HG02943 (cell line): ENCODE measurements around the gene CPT1A.
"Not testable (repeated sequence)": the region's sequence is repeated elsewhere in the genome, so short reads cannot be mapped to it uniquely, and the experiment has no call there.

Experiments used
- ATAC-seq: cut with Tn5 transposase; IDR thresholded peaks from one replicate; pipeline ENCODE4 v1.9.1; 2021; ENCODE audit warnings: mild to moderate bottlenecking, low read depth, moderate library complexity; ENCODE audit not compliant: unreplicated experiment

Gene CPT1A

DNA sequence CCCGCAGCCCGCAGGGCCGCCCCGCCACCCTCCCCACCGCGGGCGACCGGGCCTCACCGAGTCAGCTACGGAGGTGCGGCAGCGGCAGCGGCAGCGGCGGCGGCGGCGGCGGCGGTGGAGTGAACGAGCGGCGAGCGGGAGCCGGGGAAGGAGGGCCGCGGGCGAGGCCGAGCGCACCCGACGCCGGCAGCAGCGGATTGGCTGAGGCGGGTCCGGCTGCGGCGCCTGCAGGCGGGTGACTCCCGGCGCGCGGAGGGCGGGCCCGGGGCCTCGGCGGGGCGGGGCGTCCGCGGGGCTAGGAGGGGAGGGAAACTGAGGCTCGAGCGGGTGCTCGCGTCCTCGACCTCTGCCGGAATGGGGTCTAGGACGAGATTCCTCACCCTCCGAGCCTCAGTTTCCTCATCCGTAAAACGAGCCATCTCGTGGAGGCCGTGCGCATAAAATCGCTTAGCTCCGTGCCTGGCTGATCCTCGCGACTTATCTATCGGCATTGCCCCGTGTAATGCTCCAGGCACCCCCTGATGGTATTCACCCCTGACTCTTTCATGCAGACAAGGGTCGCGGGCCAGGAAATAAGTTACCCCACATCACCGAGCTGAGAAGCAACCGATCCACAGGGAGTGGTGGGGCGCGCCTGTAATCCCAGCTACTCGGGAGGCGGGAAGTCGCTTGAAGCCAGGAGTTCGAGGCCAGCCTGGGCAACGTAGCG lies at the start of gene CPT1A:
CPT1A (minus strand) TSS at position 199 of the 709 bp plus-strand sequence. CDS start 26,442 bp downstream, outside the sequence.
- no peak for ATAC-seq

DNA sequence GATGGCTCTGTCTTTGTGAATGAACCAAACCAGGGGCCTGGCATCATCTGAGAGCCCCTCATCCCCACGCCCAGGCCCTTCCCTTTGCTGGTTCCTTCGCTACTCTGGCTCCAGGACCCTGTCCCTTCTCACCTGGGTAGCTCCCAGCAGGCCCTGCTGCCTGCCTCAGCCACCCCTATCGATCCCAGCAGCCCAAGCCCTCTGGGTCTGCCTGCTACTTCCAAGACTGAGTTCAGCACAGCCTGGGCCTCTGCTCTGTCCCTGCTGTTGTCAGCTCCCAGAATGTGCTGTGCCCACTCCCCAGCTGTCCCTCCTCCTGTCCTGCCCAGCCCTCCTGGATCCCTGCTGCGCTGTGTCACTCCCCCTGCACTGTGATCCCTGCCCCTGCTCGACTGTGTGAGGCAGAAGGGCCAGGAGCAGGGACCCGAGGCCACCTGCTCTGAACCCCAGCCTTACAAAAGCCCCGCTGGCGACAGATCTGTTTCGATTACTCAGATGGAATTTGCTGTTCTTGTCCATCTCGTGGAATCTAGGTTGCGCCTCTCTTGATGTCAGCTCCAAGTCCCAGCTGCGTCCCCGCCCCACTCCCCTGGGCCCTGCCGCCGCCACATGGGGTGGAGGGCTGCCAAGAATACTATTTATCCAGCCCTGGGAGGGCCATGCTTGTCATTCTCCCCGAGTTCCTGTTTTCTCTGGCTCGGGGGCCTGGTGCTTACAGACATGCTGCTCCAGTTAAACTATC lies 48.9 kb upstream of the CPT1A start:
- no peak for ATAC-seq

DNA sequence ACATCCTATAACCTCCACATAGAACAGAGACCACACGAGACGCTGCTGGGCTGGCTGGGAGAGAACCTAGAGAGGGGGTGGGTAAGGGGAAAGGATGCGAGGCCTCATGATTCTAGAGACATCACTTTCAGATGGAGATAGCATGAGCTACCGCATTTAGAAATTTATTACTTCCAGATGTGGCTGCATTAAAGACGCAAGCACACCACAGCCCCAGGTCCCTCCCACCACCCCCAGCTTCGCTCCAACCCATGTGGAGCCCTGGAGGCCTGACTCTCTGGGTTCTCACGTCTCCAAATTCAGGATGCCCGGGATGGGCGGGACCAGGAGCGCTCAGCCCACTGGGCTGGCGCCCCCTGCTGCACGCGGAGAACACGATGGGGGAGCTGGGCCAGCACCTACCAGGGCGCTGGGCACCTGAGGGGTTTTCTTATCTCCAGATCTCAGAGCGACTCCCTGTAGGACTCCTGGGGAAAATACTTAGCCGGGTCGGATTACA lies 48.3 kb upstream of the CPT1A start:
- ATAC-seq: no peak

DNA sequence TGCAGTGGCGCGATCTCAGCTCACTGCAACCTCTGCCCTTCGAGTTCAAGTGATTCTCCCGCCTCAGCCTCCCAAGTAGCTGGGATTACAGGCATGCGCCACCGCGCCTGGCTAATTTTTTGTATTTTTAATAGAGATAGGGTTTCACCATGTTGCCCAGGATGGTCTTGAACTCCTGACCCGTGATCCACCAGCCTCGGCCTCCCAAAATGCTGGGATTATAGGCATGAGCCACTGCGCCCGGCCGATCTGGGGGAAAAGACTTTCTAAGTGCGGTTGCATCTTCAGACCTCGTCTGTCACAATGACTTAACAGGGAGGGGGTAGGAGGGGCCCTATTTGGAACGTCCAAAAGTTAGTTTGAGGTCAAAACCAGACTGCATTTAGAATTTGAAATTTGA lies 43.1 kb upstream of the CPT1A start:
- ATAC-seq: not testable (repeated sequence)

DNA sequence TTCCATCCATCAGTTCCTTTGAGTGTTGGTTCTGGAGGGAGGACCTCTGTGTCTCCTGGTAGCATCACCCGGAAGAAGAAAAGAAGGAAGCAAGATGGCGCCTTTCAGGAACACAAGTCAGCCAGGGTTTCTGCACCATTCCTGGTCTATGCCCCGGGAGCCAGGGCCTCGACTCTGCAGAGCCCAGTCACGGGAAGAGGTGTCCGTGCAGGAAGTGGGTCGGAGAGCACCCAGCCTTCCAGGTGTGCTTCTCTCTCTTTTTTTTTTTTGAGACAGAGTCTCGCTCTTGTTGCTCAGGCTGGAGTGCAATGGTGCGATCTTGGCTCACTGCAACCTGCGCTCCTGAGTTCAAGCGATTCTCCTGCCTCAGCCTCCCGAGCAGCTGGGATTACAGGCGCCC lies 40.7 kb upstream of the CPT1A start:
- no peak for ATAC-seq

DNA sequence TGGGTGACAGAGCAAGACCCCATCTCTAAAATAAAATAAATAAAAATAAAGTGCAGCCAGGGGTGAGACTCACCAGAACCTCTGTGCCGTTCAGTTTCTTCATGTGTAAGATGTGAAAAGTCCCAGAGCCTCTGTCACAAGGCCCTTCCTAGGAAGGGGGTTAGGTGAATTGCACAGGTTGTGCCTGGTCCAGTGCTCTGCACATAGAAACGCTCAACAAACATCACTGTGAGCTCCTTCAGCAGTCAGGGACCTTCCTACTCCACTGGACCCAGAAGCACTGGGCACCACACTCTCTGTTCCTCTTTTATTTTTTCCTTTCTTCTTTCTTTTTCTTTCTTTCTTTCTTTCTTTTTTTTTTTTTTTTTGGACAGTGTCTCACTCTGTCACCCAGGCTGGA lies 39.6 kb upstream of the CPT1A start:
- ATAC-seq: no peak

DNA sequence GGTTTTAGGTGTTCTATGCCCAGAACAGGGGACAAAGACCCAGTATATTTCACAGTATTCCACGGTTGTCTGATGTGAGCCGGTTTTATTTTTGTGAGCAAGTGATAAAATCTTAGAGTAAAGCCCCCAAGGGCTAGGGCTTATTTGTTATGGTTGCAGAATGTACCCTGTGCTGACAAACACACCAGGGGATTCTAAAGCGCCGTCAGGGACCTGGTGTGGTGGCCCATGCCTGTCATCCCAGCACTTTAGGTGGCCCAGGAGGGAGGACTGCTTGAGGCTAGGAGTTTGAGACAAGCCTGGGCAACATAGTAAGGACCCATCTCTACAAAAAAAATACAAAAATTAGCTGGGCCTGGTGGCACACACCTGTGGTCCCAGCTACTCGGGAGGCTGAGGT lies 39.1 kb upstream of the CPT1A start:
- ATAC-seq: no peak

DNA sequence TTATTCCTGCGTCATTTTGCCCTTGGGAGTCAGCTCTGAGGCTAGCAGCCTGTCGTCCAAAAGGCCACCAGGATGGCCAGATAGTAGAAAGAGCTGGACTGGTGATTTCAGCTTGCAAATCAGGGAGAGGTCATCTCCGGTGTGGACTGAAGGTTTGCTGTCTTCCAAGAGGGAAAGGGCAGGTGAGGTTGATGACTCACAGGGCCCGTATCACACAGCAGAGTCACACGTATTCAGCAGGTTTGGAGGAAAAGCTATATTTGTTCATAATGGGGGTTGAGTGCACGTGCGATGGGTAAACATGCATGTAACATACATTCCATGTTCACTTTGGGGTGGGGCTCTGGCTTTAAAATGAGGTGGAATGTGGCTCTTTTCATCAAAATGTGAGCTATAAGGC lies 36.3 kb upstream of the CPT1A start:
- ATAC-seq: no peak

DNA sequence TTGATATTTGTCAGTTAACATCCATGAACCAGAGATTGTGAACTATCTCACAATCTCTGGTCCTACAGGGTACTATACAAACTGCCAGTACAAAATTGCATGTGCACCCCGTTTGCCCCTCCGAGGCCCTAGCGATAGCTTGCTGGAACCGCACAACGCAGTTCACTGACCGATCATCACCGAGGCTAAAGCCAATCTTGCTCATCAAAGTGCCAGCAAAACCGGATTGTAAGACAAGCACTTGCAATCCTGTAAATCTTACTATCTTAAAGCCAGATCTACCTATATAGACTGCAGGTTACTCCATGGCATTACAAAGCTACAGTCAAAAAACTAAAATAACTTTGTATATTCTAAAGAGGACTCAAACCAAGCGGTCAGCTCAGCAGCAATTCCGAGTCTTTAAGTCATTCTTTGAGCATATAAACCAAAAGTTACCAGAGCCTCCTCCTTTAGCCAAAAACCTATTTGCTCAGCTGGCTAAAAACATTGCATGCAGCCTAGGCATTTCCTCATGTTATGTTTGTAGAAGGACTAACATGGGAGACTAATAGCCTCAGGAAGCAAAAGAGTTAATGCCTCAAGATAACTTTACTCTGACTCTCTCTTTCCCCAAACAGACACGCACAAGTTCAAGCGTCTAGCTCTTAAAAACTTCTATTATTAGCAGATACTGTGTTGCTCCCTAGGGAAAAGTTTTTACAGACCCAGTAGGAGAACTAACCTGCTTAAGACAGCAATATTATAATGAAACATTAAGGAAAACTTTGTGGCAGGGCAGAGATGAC lies 30.7 kb upstream of the CPT1A start:
- no peak for ATAC-seq

DNA sequence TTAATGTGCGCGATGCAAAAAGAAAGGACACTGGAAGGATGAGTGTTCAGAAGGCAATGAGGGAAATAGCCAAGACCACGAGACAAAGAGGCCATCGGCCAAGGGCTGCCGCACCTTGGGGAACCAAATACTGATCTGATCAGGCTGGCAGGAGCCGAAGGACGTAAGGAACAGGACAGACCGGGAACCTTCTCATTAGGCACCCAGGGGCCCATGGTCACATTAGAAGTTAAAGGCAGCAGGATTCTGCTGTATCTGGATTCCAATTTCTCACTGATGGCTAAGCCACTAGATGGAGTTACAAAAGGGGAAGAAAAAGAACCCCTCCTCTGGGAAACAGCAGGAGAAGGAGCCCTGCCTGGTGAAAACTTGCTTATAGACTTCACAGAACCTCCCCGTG lies 28.8 kb upstream of the CPT1A start:
- no peak for ATAC-seq

DNA sequence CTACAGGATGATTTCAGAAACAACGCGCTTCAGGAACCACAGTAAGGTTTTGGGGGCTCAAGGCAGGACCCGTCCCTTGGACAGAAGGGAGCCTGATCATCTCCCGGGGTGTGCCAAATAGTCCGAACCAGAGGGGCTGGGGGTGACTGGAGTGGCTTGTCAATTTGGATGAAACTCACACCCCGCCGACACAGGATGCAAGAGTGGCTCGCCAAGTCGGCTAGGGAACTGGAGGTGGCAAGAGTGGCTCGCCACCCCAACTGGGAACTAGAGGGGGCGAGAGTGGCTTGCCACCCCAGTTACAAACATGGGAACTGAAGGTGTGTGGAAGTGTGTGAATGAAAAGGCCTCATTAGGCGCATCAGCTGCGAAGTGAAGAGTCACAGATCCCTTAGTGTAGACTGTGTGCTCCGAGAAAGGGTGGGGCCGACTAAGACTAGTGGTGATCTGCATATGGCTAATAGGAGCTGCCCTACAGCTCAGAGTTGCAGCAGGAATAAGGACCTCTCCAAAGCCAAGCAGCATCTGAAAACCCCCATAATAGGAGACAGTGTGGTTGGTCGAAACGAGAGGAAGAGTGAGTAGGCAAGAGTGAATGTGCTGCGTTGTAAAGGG lies 26.6 kb upstream of the CPT1A start:
- no peak for ATAC-seq

DNA sequence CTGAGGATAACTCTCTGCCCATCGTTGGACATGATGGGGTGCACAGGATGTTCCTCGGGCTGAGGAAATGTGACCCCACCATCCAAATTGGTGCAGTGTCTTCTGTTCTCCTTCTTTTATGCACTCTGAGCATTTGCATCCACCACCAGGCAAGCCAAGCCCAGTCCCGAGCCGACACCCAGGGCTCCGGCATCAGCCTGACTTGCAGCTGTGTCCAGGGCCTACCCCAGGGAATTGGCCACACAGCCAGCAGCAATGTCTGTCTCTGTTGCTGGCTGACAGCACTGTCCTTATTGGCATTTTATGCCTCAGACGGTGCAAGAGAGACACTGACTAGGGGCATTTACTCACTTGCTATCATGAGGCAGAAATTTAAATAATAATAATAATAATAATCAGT lies 25.4 kb upstream of the CPT1A start:
- ATAC-seq: no peak

DNA sequence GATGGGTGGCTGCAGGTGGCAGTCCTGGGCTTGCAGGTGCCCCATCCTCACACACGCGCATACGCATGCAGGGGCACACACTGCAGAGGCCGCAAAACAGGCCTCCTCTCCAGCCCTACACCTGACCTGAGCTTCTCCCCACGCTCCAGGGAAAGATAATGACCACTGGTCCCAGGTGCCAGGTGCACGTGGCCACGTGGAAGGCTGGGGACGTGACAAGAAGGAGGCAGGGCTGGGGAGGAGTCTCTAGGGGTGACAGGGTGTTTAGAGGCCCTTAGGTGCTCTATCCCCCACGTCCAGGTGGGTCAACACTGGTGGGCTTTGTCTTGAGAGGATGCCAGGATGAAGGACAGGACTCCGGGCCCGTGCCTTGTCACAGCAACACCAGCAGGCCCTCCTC lies 23.5 kb upstream of the CPT1A start:
- no peak for ATAC-seq

DNA sequence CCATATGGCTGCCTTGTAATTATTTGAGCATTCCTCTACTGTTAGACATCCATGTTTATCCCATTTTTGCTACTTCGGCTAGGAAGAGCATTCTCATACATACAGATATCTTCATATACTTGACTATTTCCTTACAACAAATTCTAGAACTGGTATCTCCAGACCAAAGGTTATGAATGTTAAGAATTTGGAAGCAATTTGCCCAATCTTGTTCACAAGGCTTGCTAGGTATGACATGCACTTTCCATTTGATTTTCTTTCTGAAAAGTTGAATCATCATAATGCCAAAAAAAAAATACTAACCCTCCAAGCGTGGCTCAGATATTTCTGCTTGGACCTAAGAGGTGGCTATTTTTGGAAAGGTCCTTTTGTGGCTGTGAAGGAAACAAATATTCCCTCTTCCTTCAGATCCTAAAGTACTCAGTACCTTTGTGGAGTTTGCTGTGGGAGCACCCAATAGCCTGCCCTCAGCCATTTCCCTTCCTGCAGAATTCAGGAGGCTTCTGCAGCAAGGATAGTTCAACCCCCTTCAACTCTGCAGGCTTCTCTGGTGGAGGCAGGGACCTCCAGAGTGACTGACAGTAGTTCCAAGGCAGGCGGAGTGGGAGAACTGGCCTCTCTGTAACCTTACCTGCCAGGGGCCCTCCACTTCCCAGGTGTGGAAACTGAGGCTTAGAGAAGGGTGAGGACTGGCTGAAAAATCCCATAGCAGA lies 22.0 kb upstream of the CPT1A start:
- no peak for ATAC-seq

DNA sequence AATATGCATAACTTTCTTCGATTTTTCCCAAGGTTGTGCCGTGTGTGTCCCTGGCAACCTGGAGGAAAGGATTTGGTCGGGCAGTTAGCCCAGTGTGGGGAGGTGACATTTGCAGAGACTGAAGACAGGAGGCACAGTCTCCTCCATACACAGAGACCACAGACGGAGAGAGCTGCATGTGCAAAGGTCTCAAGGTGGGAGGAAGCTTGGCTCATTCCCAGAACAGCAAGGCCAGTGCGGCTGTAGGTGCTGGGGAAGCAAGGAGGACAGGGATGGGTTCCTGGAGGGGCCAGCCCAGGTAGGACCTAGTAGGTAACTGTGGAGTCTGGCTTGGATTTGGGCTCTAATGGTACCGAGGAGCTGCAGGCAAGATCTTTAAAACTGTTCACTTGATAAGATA lies 20.7 kb upstream of the CPT1A start:
- no peak for ATAC-seq

DNA sequence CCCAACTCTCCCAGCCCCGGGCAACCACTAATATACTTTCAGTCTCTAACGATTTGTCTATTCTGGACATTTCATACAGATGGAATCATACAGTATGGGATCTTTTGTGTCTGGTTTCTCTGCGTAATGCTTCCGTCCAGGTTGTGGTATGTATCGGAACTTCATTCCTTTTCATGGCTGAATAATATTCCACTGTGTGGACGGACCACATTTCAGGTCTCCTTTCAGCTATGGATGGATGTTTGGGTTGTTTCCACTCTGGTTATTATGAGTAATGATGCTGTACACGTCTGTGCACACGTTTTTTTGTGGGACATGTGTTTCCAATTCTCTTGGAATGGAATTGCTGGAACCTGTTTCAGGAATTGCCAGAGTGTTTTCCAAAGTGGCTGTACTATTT lies 17.4 kb upstream of the CPT1A start:
- ATAC-seq: no peak

DNA sequence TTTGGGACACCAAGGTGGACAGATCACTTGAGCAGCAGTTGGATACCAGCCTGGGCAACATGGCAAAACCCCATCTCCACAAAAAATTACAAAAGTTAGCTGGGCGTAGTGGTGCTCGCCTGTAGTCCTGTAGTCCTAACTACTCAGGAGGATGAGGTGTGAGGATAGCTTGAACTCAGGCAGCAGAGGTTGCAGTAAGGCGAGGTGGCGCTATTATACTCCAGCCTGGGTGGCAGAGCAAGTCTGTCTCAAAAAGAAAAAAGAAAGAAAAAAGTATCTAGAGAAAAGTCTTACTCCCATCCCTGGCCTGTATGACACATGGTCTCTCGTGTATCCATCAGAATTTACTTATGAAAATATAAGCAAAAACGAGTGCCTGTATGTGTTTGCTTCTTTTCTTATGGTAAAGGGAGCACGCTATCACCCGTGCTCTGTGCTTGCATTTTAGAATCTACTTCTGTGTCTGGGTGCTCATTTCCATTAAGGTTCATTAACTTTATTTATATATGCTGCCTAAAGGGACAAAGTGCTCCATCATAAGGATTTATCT lies 15.4 kb upstream of the CPT1A start:
- ATAC-seq: no peak

DNA sequence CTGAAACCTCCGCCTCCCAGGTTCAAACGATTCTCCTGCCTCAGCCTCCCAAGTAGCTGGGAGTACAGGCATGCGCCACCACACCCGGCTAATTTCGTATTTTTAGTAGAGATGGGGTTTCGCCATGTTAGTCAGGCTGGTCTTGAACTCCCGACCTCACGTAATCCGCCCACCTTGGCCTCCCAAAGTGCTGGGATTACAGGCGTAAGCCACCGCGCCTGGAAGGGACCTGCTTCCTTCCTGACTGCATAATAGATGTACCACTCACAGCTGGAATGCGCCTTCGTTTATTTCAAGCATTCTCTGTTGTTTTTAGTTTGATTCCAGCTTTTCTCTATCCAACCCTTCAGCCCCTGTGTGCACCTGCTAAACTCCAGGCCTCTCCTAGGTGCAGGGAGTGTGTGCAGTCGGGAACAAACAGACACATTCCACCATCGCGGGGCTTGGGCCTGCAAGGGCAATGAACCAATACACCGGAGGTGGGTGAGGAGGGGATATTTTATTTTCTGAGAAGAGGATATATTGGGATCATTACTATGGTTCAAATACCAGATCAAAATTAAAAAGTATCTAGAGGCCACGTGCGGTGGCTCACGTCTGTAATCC lies 14.8 kb upstream of the CPT1A start:
- not testable (repeated sequence) for ATAC-seq

DNA sequence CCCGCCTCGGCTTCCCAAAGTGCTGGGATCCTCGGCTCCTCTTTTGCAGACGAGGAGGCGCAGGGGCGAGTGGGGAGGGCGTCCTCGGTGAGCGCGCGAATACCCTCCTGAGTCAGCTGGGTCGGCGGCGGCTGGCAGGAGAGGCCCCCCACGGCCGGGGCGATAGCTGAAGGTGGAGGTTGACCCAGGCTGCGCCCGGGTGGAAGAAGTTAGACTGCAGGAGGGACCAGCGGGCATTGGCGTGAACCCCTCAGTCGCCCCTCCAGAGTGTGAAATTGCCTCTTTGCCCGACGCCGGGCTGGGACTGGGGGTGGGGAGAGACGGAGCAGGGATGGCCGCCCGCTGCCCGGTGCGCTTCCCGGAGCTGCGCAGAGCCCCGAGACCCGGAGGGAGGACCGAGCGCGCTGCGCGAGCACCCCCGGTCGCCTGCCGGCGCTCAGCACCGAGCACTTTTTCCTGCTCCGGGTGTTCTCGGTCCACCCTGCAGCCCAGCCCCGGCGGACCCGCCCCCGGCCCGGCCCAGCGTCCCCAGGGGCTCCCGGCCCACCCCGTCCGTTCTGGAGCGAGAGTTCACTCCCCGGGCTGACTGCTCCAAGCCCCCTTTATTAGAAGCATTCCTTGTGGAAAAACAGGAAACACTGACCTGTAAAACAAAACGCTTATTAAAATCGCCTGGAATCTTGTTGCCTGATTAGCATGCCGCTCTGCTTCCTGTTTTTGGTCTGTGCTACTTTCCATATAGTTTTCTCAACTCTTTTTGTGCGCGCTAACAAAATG lies 13.7 kb upstream of the CPT1A start:
- ATAC-seq: no peak
